Putamen (tissue), 1 donor: ENCODE measurements around the gene CCBE1.
"Not testable (repeated sequence)": the region's sequence is repeated elsewhere in the genome, so short reads cannot be mapped to it uniquely, and the experiment has no call there.

ENCODE experiments used
- DNase-seq: peaks from one replicate; pipeline ENCODE4 v3.0.0-alpha.2; 2016; ENCODE audit warnings: low spot score

The CCBE1 gene

GRCh38 chr18:59539108-59539507 is 158.1 kb downstream of the CCBE1 start:
- no peak for DNase-seq

GRCh38 chr18:59537579-59537978 is 159.6 kb downstream of the CCBE1 start:
- DNase-seq = no peak

DNA sequence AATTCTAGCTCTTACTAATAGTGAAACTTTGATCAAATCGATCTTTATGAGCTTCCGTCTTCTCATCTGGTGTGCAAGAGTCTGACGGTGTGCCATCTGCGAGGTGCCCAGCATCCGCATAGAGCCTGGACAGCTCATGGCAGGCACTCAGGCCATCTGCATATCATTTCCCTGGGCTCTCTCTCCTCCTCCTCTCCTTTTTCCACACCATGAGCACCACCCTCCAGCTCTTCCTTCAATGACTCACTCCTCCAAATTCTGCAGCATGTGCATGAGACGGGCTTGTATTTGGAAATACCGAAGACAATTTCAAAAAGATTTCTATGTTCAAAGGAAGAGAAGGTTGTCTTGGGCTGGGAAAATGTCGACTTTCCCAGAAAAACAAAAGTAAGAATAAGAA is 161.1 kb downstream of the CCBE1 start:
- DNase-seq = no peak

DNA sequence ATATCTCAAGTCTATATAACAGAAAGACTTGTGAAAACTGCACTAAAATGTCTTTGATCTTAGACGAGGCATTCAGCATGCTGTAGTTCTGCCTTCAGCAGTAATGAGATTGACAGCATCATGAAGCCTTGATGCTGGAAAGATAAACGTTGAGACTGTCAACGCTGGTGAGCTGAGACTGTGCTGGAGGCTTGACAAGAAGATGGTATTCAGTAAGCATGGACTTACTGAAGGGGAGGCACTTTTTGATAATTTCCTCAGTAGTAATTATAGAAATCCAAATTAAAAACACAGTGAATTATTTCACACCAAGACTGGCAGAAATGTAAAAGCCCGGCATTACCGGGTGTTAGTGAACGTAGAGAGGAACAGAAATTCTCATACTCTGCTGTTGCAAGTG is 162.2 kb downstream of the CCBE1 start:
- no peak for DNase-seq

- no peak for DNase-seq
Measured at GRCh38 chr18:59528866-59529265, 168.4 kb downstream of the CCBE1 start.

- DNase-seq = no peak
Measured at GRCh38 chr18:59520562-59521355, 176.5 kb downstream of the CCBE1 start.

DNA sequence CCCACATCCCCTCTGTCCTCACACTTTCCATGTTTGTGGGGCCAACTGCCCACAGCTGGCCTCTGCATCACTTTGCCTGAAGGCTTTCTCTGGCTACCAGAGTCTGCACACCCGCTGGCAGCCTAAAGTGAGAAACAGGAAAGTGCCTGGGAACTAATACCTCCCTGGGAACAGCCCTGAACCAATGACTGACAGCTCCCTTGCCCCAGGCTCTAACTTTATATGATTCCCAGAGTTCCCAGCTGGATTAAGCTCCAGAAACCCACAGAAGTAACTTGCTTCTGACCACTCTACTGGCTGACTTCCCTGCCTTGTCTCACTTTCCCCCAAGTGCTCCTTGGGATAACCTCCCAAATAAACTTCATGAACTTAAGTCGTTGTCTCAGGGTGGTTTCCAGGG is 178.5 kb downstream of the CCBE1 start:
- DNase-seq = no peak

- DNase-seq = no peak
Measured at GRCh38 chr18:59517446-59518165, 179.6 kb downstream of the CCBE1 start.

DNA sequence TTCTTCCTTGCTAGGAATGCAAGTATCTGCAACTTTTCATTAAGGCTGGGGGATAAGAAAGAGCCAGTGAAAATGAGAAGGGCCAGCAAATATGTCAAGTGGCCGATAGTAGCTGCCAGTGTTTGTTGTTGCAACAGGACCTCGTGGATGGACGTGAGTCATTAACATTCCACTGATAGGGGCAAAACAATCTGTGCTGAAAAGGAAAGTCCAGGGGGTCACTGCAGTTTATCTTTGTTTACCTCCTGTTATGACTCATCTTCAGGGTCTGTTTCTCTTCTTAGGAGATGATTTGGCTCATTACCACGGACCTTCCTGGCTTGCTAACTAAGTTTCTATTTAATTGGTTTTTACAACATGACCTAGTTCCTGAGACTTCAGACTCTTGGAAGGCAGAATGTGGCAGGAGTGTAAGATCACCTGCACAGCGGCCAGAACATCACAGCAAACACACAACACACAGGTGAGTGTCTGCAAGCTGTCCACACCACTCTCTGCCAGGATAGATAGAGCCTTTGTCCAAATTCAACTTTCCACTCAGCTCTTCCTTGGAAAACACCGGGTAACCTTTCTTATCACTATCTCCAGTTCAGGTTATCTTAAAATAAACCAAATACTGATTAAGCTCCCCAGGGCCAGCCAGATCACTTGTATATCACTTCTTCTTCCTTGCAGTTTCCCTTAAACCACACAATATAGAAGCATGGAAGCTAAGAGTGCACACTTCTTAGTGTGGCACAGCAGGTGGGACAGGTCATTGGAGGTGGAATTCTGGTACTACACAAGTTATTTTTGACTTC is 180.7 kb downstream of the CCBE1 start:
- DNase-seq = no peak

DNA sequence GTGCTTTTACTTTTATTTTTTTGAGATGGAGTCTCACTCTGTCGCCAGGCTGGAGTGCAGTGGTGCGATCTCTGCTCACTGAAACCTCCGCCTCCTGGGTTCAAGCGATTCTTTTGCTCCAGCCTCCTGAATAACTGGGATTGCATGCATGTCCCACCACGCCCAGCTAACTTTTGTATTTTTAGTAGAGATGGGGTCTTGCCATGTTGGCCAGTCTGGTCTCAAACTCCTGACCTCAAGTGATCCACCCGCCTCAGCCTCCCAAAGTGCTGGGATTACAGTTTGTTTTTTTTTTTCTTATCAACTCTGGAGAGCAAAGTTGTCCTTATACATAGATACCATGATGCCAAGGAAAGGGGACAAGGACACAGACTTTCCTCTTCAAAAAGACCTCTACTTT is 181.3 kb downstream of the CCBE1 start:
- DNase-seq = not testable (repeated sequence)

GRCh38 chr18:59515147-59515546 is 182.1 kb downstream of the CCBE1 start:
- DNase-seq = no peak

DNA sequence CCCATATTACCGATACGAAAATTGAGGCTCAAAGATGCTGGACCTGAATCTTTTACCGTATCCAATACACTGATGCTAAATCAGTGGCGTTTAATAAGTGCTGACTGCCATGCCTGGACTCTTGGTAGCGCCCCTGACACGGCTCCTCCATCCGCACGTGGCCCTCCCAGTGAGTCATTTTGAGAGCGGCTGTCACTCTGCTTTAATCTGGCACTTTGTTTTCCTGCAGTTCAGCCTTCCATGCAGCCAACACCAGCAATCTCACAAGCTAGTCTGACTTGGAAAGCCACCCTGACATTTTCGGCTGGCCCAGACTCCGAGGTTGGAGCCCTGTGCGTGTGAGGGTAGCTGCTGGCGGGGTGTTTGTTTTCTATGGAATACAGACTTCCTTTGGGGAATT is 183.0 kb downstream of the CCBE1 start:
- DNase-seq = no peak

DNA sequence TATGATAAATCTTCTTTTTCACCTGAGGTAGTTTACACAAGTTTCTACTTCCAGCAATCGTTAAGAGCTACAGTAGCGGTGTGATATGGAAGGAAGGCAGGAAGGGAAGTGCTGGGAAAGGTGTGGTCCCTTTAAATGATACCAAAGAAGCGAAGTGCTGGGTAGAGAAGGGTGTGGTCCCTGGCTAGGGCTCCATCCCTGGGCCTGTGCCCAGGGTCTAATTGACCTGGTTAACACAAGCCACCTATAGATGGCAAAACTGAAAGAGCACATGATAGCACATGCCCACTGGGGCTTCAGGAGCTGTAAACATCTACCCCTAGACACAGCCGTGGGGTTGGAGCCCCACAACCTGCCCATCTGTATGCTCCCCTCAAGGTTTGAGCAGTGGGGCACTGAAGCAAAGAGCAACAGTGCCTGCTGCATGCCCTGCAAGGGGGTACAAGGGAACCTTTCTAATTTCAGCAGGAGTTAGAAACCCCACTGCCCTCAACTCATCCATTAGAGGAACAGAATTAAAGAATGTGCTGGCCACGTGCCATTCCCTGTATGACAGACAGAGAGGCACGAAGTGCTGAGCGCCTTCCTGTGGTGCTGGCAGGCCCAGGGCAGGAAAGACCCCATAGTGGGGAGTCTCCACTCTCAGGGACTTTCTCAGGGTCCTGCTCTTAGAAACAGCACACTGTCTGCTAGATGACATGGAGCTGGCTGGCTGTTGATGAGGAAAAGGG is 185.0 kb downstream of the CCBE1 start:
- DNase-seq = no peak

DNA sequence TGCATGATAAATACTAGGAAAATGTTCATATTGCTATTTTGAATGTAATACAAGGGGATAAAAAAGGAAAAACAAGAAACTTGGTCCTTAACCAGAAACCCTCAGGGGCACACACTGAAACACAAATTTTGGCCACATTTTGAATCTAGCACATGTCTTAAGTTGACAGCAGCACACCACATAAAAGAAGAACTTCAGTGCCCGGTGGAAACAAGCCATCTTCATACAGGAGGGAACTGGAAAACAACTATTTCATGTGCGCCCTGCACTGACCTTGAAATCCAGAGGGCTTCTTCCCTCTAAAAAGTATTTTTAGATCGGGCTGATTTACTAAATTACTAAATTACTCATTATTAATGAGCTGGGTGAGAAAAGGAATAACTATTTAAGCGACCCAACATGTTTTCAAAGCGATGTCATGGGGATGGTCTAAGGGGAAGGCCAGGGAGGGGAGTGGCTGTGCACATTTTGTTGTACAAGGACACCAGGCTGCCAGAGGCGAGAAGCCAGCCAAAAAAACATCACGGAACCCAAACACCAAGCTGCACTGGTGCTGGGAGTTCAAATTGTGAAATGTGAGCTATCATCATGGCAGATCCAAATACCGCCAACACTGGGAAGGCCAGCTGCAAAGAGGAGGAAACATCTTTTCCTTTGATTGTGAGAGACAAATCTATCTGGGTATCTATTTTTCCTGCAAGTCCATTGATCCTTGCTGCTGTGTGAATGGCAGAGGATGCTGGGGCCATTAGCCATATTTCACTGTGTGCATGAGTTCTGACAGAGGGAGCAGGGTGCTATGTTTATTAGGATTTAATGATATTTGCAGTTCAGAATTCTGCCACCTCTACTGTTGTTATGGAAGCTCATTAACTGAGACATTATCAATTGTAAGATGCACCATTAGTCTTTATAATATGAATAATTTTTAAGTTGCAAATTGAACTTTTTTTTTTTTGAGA is 187.5 kb downstream of the CCBE1 start:
- DNase-seq = no peak

GRCh38 chr18:59505356-59505755 is 191.9 kb downstream of the CCBE1 start:
- DNase-seq = no peak

GRCh38 chr18:59502274-59503175 is 194.7 kb downstream of the CCBE1 start:
- no peak for DNase-seq

- no peak for DNase-seq
Measured at GRCh38 chr18:59501920-59502273, 195.3 kb downstream of the CCBE1 start.

DNA sequence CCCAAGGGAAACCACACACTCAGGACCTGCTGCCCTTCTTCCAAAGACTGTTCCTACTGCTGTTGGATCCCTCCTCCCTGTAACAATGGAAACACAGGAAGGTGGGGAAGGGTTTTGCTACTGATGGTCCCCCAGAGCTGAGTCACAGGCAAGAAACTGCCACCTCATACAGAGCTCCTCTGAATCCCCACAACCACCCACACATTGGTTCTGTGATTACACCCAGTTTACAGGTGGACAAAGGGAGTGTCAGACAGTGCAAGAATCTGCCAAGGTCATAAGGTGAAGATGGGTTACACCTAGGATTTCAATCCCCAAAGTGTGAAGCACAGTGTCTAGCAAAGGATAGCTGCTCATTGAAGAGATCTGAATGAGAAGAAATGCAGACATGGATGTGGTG is 196.5 kb downstream of the CCBE1 start:
- DNase-seq = no peak

DNA sequence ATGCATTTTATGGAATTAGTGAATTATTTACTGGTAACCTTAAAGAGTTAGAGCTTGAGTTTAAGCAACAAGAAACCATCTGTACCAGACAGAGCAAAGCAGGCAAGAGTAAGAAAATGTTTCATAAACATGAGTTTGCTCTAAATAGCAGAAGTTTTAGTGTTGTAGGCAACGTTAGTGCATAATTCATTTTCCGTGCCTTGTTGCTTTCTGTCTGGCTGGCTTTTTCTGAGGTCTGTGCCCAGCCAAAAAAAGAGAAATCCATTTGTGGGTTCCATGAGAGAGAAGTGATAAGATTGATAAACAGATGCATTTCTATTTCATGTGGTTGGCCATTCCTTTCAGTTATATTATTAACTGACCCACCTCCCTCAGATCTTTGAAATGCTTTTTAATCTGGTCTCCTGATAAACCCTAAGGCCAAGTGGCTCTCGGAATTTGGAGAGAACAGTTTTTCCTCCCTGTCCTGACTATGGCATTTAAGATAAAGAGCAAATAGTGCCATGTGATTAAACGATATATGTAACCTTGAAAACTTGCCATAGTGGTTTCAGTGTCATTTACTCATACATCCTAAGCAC is 198.6 kb downstream of the CCBE1 start:
- no peak for DNase-seq
